HK-2 (cell line): Measurements from ENCODE around the gene SLC25A52.
"Not testable (repeated sequence)": the region's sequence is repeated elsewhere in the genome, so short reads cannot be mapped to it uniquely, and the experiment has no call there.

ENCODE experiments used
- DNase-seq: peaks from one replicate; pipeline ENCODE4 v3.0.0-alpha.2; 2018; ENCODE audit not compliant: unreplicated experiment

The SLC25A52 gene, protein sequence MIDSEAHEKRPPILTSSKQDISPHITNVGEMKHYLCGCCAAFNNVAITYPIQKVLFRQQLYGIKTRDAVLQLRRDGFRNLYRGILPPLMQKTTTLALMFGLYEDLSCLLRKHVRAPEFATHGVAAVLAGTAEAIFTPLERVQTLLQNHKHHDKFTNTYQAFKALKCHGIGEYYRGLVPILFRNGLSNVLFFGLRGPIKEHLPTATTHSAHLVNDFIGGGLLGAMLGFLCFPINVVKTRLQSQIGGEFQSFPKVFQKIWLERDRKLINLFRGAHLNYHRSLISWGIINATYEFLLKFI

GRCh38 chr18:31760695-31761094 lies at the start of gene SLC25A52:
Gene SLC25A52, minus strand, starts transcription at chr18:31760880. Its CDS starts 219 bp downstream, at chr18:31760661.
- DNase-seq: no peak

DNA sequence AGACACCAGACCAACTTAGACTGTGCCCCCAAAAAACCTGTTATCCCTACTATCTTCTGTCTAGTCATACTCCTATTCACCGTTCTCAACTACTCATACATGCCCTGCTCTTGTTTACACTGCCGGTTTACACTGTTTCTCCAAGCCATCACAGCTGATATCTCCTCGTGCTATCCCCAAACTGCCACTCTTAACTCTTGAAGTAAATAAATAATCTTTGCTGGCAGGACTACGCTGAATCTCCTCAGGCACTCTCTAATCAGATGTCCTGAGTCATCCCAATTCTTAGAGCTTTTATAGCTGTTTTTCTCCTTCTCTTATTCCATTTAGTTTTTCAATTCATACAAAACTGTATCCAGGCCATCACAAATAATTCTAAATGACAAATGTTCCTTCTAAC lies 48.4 kb upstream of the SLC25A52 start:
- not testable (repeated sequence) for DNase-seq

- no peak for DNase-seq
Measured at GRCh38 chr18:31801078-31801477, 40.4 kb upstream of the SLC25A52 start.

- not testable (repeated sequence) for DNase-seq
Measured at GRCh38 chr18:31799257-31799656, 38.6 kb upstream of the SLC25A52 start.

- DNase-seq: no peak
Measured at GRCh38 chr18:31798399-31798798, 37.7 kb upstream of the SLC25A52 start.

DNA sequence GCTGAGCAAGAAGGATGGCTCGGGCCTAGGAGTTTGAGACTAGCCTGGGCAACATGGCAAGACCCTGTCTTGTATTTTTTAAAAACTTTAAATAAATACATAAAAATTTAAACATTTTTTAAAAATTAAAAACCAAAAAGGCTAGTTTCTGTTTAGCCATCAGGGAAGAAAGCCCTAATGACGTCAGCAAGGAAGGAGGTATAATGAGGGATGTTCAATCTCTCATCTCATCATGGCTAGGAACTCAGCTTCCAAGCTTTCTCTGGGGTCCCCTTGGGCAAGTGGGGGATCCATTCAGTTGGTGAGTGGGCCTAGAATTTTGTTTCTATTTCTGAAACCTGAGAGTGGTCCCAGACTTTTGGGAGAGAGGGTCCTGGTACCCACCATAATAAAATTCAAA lies 35.1 kb upstream of the SLC25A52 start:
- DNase-seq: no peak

DNA sequence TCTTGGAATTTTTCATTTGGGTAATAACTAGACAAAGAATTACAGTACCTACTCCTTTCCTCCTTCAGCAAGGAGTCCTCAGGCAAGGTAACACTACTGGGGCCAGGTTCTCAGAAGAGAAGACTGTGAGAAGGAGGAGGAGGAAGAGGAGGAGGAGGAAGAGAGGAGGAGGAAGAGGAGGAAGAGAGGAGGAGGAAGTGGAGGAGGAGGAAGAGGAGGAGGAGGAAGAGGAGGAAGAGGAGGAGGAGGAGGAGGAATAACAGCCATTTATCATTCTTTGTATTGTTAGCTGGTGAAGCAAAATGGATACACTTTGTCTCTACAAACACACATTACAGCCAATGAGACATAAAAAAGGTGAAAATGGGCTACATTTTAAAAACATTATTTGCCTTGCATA lies 32.9 kb upstream of the SLC25A52 start:
- no peak for DNase-seq

DNA sequence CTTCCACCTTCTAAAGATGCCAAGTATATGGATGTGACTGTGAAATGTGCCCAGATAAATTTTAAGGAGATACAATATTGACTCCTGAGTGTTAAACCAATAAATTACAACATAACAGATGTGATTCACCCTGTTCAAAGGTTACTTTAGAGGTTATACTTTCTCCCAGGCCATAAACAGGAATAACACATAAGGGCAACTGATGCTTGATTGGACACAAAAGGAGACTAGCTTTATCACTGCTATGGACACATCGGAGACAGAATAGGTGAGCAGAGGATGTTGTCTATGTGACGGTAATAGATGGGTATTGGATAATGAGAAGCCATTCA lies 31.9 kb upstream of the SLC25A52 start:
- no peak for DNase-seq

GRCh38 chr18:31791817-31792579 lies 31.3 kb upstream of the SLC25A52 start:
- no peak for DNase-seq

- DNase-seq: no peak
Measured at GRCh38 chr18:31789409-31789808, 28.7 kb upstream of the SLC25A52 start.

GRCh38 chr18:31783059-31783458 lies 22.4 kb upstream of the SLC25A52 start:
- no peak for DNase-seq

- DNase-seq: no peak
Measured at GRCh38 chr18:31778391-31778950, 17.8 kb upstream of the SLC25A52 start.

DNA sequence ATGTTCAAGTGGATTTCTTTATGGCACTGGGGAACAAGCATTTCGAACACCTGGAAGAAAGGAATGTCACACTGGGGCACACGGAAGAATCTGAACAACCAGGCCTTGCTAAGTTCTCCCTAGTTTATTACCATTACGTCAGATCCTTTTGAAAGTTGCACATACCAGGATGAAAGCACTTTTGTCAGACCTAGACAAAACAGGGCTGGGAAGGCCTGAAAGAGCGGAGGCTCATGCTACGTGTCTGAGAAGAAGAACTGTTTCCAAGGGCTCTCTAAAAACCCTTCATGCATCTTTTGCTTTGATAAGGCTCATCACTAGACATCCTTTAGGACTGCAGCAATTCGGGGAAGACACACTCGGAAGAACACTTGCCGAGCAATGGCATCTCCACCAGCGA lies 15.4 kb upstream of the SLC25A52 start:
- no peak for DNase-seq

- DNase-seq: no peak
Measured at GRCh38 chr18:31774962-31775361, 14.3 kb upstream of the SLC25A52 start.

DNA sequence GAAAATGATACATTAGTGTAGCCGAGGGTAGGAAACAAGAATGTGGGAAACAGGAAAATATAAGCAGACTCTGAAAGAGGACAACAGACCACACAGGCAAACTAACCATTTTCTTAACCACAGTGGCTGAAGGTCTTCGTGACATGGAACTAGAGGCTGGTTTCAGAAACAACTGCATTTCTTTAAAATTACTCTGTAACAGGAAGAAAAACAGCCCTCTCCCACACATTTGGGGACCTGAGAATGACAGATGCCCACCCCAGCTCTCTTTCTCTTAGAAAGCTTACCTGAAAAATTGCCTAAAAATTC lies 13.8 kb upstream of the SLC25A52 start:
- no peak for DNase-seq

DNA sequence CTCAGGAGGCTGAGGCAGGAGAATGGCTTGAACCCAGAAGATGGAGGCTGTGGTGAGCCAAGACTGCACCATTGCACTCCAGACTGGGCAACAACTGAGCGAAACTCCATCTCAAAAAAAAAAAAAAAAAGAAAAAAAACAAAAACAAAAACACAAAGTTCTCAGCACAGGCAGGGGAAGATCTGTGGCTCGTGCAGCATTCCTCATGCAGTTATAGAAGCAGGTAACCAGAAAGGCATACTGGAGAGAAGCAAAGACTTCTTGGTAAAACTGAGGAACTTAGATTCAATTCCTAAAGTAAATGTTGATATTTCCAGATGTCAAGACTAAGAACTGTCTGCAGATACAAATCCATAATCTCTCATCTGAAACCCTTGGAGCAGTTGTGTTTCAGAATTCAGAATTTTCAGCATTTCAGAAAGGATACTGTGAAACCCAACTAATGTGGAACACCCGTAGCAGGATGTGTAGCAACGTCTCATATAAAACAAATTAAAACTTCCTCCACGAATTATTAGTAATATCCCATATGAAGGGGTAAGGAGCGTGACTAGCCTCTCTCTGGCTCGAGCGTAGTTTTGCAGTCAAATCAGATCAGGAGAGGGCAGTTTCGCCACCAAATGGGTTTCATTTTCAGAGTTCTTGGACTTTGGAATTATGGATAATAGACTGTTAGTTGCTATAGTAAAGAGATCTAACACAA lies 13.2 kb upstream of the SLC25A52 start:
- no peak for DNase-seq

- DNase-seq: no peak
Measured at GRCh38 chr18:31772699-31773098, 12.0 kb upstream of the SLC25A52 start.

- DNase-seq: no peak
Measured at GRCh38 chr18:31750273-31750672, 10.4 kb downstream of the SLC25A52 start.

DNA sequence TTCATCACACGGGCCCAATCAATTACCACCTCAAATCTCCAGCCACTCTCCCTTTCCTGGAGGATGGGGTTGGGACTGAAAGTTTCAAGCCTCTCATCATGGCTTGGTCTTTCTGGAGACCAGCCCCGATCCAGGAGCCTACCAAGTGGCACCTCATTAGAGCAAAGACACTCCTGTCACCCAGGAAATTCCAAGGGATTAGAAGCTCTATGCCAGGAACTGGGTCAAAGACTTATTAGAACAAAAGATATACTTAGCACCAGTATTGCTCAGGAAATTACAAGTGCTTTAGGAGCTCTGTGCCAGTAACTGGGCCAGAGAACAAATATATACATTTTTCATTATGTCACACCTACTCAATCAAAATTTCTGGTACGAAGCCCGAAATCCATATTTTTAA lies 14.3 kb downstream of the SLC25A52 start:
- no peak for DNase-seq

DNA sequence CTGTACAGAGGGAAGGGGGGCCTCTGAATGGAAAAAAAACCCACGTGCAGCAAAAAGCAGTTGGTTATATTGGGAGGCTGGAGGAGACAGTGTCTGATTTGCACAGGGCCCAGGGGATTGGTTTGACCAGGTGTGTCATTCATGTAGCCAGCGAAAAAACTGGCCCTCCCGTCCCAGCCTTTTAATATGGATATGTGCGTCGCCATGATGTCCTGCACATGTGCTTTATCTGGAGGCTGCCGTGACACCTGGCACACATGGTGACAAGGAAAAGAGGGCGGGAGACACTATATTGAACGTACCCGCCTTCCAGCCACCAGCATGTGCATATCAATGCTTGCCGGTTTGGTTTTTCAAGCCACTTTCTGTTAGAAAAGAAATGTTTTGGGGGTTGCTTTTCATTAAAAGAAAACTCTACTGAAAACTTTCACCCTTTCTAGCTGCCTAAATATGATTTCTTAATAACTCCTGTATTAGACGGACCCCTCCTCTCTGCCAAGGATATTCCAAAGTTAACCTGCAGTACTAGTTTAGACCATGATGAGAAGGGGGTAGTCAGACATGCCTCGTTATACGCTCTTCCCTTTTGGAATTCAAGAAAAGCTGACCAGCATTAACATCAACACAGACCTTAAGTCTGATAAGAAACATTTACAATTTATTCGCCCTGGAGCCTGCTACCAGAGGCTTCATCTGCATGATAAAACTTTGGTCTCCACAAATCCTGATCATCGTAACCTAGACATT lies 16.2 kb downstream of the SLC25A52 start:
- no peak for DNase-seq

GRCh38 chr18:31743600-31743999 lies 17.1 kb downstream of the SLC25A52 start:
- DNase-seq: not testable (repeated sequence)
